Thoracic aorta (tissue), 2 donors: ENCODE results near the gene MYMK. TPM values are rescaled to one million over a fixed set of nuclear protein-coding genes. Genes with fewer than 3 reads are reported as not detected.

Experiments
- ATAC-seq: fragments of 150-250 bp; one replicate; pipeline ENCODE4 v1.8.0; 2017; ENCODE audit warnings: low read depth; ENCODE audit not compliant: insufficient number of reproducible peaks, low FRiP score
- DNase-seq: peaks from one replicate; pipeline ENCODE4 v3.0.0-alpha.2; 2020; ENCODE audit warnings: low spot score
- H3K27ac ChIP-seq, 2 donors: fragments of 200-600 bp; sonication (generic); 1 replicate in 1 of 2; 2 replicates in 1 of 2; pipeline ENCODE4 v1.5.1; 2016; ENCODE audit warnings: mild to moderate bottlenecking in 2 of 2, moderate library complexity in 2 of 2
- H3K27me3 ChIP-seq: fragments of 200-600 bp; sonication (generic); replicated peaks from 2 replicates; pipeline ENCODE4 v1.6.0; 2016; ENCODE audit warnings: mild to moderate bottlenecking; ENCODE audit not compliant: insufficient read depth
- H3K36me3 ChIP-seq: fragments of 200-600 bp; sonication (generic); one replicate; pipeline ENCODE4 v1.5.1; 2016
- H3K4me1 ChIP-seq, 2 donors: fragments of 200-600 bp; sonication (generic); 1 replicate in 1 of 2; 2 replicates in 1 of 2; pipeline versions ENCODE4 v1.5.1 to v1.6.0; 2016; ENCODE audit warnings: low read depth in 2 of 2, mild to moderate bottlenecking in 1 of 2; ENCODE audit not compliant: control insufficient read depth in 1 of 2
- H3K4me3 ChIP-seq: fragments of 200-600 bp; sonication (generic); 2 replicates; pipeline ENCODE4 v1.5.1; 2016; ENCODE audit warnings: mild to moderate bottlenecking
- H3K9me3 ChIP-seq: fragments of 200-600 bp; sonication (generic); 2 replicates; pipeline ENCODE4 v1.5.1; 2016
- total RNA-seq, 2 donors: library from RNA; depleted of rRNA; stranded (reverse); fragments of >200 nt; gene quantifications; one replicate each; pipeline versions ENCODE4 v1.1.0 to v1.2.3, GENCODE V29; 2016
- TF ChIP-seq, protein P1 (sequence below): fragments of 200-600 bp; sonication (generic); IDR thresholded peaks from one replicate; pipeline ENCODE4 v1.5.1; 2019; ENCODE audit warnings: antibody characterized with exemption

The MYMK gene
- total RNA-seq, 2 donors from 2014 or later: not detected

DNA sequence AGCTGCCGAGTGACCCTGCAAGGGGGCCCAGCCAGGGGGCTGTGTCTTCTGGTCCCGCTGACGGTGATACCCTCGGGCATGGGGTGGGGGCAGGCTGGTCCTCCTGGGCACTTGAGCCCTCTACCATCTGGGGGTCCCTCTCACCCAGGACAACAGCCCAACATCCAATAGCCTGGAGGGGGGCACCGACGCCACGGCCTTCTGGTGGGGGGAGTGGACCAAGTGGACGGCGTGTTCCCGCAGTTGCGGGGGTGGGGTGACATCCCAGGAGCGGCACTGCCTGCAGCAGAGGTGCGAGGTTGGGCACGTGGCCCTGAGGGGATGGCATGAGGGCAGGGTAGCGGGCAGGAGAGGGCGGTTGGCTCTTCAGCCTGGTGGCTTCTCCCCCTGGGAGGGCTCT, 12.5 kb upstream of the MYMK start:
- H3K27me3 ChIP-seq: no peaks in the 10 kb centered on the region
- no peak overlapping the region for H3K27ac ChIP-seq
- no peaks in the 10 kb centered on the region for H3K36me3 ChIP-seq
- peaks cover 14 to 16% of the 10 kb centered on the region in 2 donors for H3K4me1 ChIP-seq
- TF ChIP-seq, protein P1, sequence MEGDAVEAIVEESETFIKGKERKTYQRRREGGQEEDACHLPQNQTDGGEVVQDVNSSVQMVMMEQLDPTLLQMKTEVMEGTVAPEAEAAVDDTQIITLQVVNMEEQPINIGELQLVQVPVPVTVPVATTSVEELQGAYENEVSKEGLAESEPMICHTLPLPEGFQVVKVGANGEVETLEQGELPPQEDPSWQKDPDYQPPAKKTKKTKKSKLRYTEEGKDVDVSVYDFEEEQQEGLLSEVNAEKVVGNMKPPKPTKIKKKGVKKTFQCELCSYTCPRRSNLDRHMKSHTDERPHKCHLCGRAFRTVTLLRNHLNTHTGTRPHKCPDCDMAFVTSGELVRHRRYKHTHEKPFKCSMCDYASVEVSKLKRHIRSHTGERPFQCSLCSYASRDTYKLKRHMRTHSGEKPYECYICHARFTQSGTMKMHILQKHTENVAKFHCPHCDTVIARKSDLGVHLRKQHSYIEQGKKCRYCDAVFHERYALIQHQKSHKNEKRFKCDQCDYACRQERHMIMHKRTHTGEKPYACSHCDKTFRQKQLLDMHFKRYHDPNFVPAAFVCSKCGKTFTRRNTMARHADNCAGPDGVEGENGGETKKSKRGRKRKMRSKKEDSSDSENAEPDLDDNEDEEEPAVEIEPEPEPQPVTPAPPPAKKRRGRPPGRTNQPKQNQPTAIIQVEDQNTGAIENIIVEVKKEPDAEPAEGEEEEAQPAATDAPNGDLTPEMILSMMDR: no peak
- no peak for ATAC-seq
- no peaks in the 10 kb centered on the region for H3K9me3 ChIP-seq
- DNase-seq: no peak
- H3K4me3 ChIP-seq: no peak overlapping the region

DNA sequence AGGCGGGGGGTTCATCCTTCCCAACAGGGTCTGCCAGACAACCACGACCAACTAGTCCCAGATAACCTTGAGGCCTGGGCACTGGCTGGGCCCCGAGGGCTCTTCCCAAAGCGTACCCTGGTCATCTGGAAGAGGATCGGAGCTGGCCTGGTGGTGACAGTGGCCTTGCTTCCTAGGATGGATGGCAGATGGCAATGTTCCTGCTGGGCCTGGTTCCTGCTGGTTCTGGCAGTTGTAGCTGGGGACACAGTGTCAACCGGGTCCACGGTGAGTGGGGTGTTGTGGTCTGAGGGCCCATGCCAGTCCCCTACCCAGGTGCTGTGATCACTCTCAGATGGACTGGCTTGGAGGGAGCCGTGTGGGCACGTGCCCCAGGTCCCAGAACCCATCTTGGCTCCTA, 11.8 kb upstream of the MYMK start:
- TF ChIP-seq, protein P1: no peak
- DNase-seq (no peak), ATAC-seq (no peak)
- no peaks in the 10 kb centered on the region for H3K27me3 ChIP-seq
- no peaks in the 10 kb centered on the region for H3K9me3 ChIP-seq
- H3K36me3 ChIP-seq: no peaks in the 10 kb centered on the region
- H3K27ac ChIP-seq: no peak overlapping the region
- peaks cover 14 to 16% of the 10 kb centered on the region in 2 donors for H3K4me1 ChIP-seq
- no peak overlapping the region for H3K4me3 ChIP-seq

DNA sequence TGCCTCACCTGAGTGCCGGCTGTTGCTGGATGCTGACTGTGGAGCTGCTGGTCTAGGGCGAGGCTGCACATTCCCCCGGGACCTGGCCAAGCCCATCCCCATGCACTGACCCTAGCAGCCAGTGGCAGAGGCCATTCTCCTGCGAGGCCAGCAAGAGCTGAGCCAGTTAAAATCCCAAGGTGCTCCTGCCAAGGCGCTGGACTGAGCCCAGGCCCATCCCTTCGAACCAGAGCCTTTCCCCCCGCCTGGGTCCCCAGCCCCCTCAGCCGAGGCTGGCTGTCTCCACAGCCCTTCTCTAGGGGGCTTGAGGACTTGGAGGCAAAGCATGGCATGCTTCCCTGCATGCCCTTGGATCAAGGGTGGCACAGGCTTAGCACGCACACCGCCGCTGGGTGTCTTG, 11.3 kb upstream of the MYMK start:
- no peaks in the 10 kb centered on the region for H3K27me3 ChIP-seq
- no peak overlapping the region for H3K4me3 ChIP-seq
- DNase-seq (no peak), ATAC-seq (no peak)
- TF ChIP-seq, protein P1: no peak
- no peaks in the 10 kb centered on the region for H3K9me3 ChIP-seq
- no peaks in the 10 kb centered on the region for H3K36me3 ChIP-seq
- H3K4me1 ChIP-seq: peaks cover 14 to 16% of the 10 kb centered on the region in 2 donors
- no peak overlapping the region for H3K27ac ChIP-seq

DNA sequence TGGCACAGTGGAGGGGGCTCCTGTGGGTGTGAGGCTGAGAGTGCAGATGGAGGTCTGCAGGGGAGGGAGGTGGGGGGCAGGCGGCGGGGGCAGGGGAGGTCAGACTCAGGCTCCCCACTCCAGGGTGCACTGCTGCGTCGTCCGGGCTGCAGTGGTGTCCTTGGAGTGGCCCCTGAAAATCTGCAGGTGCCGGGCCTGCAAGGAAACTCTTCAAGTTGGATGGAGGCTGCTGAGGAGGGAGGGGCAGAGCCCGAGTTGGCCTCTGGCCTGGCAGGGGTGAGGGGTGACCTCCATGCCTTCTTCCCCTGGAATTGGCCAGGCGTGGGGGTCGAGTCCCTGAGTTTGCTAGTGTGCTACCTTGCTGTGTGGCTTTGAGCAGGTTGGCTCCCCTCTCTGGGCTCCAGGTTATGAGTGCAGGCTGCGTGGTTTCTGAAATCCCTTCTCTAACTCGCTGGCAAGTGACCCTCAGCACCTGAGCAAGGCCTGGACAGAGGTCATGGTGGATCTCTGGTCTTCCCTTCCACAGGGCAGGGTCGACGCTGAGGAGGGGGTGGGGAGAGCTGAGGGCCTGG, 10.6 kb upstream of the MYMK start:
- Histone ChIP-seq H3K4me1 (peaks cover 14 to 16% of the 10 kb centered on the region in 2 donors), H3K36me3 (no peaks in the 10 kb centered on the region), H3K9me3 (no peaks in the 10 kb centered on the region), H3K4me3 (peak overlapping the region; percentile 64), H3K27me3 (no peaks in the 10 kb centered on the region), H3K27ac (no peak overlapping the region)
- TF ChIP-seq, protein P1: no peak
- ATAC-seq (no peak), DNase-seq (no peak)

DNA sequence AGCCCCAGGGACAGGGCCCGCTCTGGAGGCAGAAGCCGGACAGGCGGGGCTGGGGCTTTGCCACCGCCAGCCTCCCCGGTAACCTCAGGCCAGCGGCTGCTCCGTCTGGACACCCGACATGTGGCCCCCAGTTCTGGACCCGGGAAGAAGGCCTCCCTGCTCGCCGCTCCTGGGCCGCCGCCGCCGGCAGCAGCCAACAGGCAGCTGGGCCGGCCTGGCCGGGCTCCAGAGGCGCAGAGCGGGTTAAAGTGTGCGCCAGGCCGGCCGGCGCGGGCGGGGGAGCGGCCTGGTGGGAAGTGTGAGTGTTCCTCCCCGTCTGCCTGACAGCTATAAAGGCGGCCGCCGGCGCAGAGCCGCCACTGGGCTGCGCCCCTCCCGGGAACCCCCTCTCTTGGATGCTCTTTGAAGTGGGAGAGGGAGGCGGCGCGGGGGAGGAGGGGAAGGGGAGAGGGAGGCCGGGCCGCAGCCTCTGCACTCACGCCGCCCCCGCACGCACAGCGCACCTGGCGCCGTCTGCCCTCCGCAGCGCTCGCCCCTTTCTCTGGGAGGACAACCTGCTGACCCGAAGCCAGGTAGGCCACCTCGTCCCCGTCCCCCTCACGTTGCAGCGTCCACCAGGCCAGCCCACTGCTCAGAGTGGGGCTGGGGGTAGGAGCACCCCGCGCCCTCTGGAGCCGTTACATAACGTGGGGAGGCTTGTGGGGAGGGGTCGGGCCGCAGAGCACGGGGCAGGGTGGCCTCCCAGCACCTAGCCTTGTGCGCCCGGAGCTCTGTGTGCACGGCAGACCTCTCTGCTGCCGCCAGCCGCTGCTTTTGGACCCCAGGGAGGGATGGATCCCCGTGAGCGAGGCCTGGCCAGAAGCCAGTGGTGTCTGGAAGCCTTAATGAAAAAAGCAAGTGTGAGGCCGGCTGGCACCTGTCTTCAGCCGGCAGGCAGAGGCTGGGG, 9.9 kb upstream of the MYMK start, which contains the start of gene ADAMTSL2:
Gene ADAMTSL2, plus strand, starts transcription at position 359 of the 946 bp plus-strand sequence. CDS start 2,009 bp downstream, outside the sequence.
- Histone ChIP-seq H3K4me1 (peaks cover 14 to 16% of the 10 kb centered on the region in 2 donors), H3K27me3 (no peaks in the 10 kb centered on the region), H3K9me3 (no peaks in the 10 kb centered on the region), H3K4me3 (peak within 1 kb of the TSS; percentile 64), H3K36me3 (no peaks in the 10 kb centered on the region), H3K27ac (peak within 1 kb of the TSS in 1 of 2 donors; percentile 38)
- ATAC-seq (peak; percentile 62), DNase-seq (no peak)
- TF ChIP-seq, protein P1: no peak
